Endothelial cell of umbilical vein (primary cell): ENCODE measurements around the gene OR10D3. TPM values are rescaled to one million over a fixed set of nuclear protein-coding genes. Genes with fewer than 3 reads are reported as not detected.

ENCODE experiments used
- BruUV-seq: library from RNA; stranded (reverse); fragments of 400-500 nt; replicated peaks from 2 replicates; lab custom pipeline; 2021; lab: Mats Ljungman, UMichigan
- CTCF ChIA-PET: fragments of 300-600, 350-600 bp; sonication (Branson Sonifier 250); formaldehyde crosslinking; loops from one replicate; lab custom pipeline; 2021; ENCODE audit warnings: antibody characterized with exemption, inconsistent platforms; lab: Charles Lee
- POLR2A ChIA-PET: fragments of 300-600, 350-600 bp; sonication (Branson Sonifier 250); formaldehyde crosslinking; loops from one replicate; lab custom pipeline; 2021; ENCODE audit warnings: antibody characterized with exemption, inconsistent platforms; lab: Charles Lee
- DNase-seq: peaks from one replicate; pipeline ENCODE4 v3.0.0-alpha.2; 2011; ENCODE audit warnings: low read depth, low spot score
- FAIRE-seq: peaks from 2 replicates; lab custom pipeline; 2011; peaks lifted over from hg19 to GRCh38; lab: Jason Lieb, UNC
- H2AFZ ChIP-seq: 2 replicates; pipeline ENCODE4 v1.6.0; 2012; ENCODE audit warnings: low read depth, low read length, control low read depth, inconsistent platforms
- H3K27ac ChIP-seq: 2 replicates; pipeline ENCODE4 v1.5.1; 2011; ENCODE audit warnings: low read depth, mild to moderate bottlenecking, control low read depth, low read length, moderate library complexity; ENCODE audit not compliant: insufficient read depth
- H3K27me3 ChIP-seq, 2 experiments: 2 replicates each; pipeline versions ENCODE4 v1.6.0 to v1.6.1; 2011; ENCODE audit warnings: low read length in 2 of 2, mixed read lengths in 1 of 2; ENCODE audit not compliant: control insufficient read depth in 2 of 2, insufficient read depth in 2 of 2
- H3K36me3 ChIP-seq, 2 experiments: 2 replicates in 1 of 2; 3 replicates in 1 of 2; pipeline ENCODE4 v1.5.1; 2011; ENCODE audit warnings: low read length in 2 of 2, mild to moderate bottlenecking in 1 of 2, moderate library complexity in 1 of 2; ENCODE audit not compliant: control insufficient read depth in 2 of 2, insufficient read depth in 2 of 2; ENCODE audit errors: extremely low read depth in 1 of 2
- H3K4me1 ChIP-seq: 3 replicates; pipeline ENCODE4 v1.5.1; 2011; ENCODE audit warnings: mild to moderate bottlenecking, low read length; ENCODE audit not compliant: control insufficient read depth, insufficient read depth; ENCODE audit errors: extremely low read depth
- H3K4me2 ChIP-seq: 2 replicates; pipeline ENCODE4 v1.6.1; 2011; ENCODE audit warnings: low read length, control low read depth, mixed read lengths; ENCODE audit not compliant: insufficient read depth
- H3K4me3 ChIP-seq, 3 experiments: fragments of 200-600 bp in 1 of 3; sonication (generic), shearing (Covaris generic) in 1 of 3; replicated peaks in 1 of 3; 2 replicates each; pipeline ENCODE4 v1.5.1; 2011 to 2016; ENCODE audit warnings: control low read depth in 3 of 3, low read length in 3 of 3, mild to moderate bottlenecking in 2 of 3, inconsistent platforms in 1 of 3, low read depth in 1 of 3, moderate library complexity in 1 of 3; ENCODE audit not compliant: insufficient read depth in 1 of 3
- H3K79me2 ChIP-seq: 2 replicates; pipeline ENCODE4 v1.6.0; 2012; ENCODE audit warnings: low read length, inconsistent platforms; ENCODE audit not compliant: control insufficient read depth, insufficient read depth
- H3K9ac ChIP-seq: replicated peaks from 2 replicates; pipeline ENCODE3; 2011; ENCODE audit warnings: low read length, control low read depth; ENCODE audit not compliant: insufficient read depth; ENCODE audit errors: extremely low read depth
- H3K9me1 ChIP-seq: replicated peaks from 3 replicates; pipeline ENCODE4 v1.6.0; 2011; ENCODE audit warnings: mild to moderate bottlenecking, low read length; ENCODE audit not compliant: control insufficient read depth, insufficient read depth; ENCODE audit errors: extremely low read depth
- H3K9me3 ChIP-seq: replicated peaks from 2 replicates; pipeline ENCODE4 v1.5.1; 2012; ENCODE audit warnings: low read length, inconsistent platforms; ENCODE audit not compliant: control insufficient read depth, insufficient read depth
- H4K20me1 ChIP-seq: replicated peaks from 2 replicates; pipeline ENCODE3; 2011; ENCODE audit warnings: mild to moderate bottlenecking, low read length; ENCODE audit not compliant: control insufficient read depth, insufficient read depth; ENCODE audit errors: extremely low read depth
- EZH2 ChIP-seq: IDR thresholded peaks from 2 replicates; pipeline ENCODE4 v1.6.1; 2012; ENCODE audit warnings: borderline replicate concordance, low read depth, mild to moderate bottlenecking, moderate library complexity, low read length, inconsistent platforms; ENCODE audit not compliant: severe bottlenecking
- FOS ChIP-seq: IDR thresholded peaks from 2 replicates; pipeline ENCODE4 v1.6.1; 2011; ENCODE audit warnings: mild to moderate bottlenecking, low read length, moderate library complexity, borderline replicate concordance; ENCODE audit not compliant: insufficient read depth
- GATA2 ChIP-seq: IDR thresholded peaks from 2 replicates; pipeline ENCODE4 v1.7.0; 2011; ENCODE audit warnings: low read depth, mild to moderate bottlenecking, moderate library complexity, mixed read lengths, low read length; ENCODE audit not compliant: insufficient read length, insufficient read depth
- JUN ChIP-seq: IDR thresholded peaks from 2 replicates; pipeline ENCODE4 v1.6.1; 2011; ENCODE audit warnings: borderline replicate concordance, low read depth; ENCODE audit not compliant: insufficient read length, insufficient read depth
- MYC ChIP-seq: IDR thresholded peaks from one replicate; pipeline ENCODE4 v1.6.1; 2011; ENCODE audit warnings: mild to moderate bottlenecking, low read depth, low read length
- POLR2A ChIP-seq: IDR thresholded peaks from 2 replicates; pipeline ENCODE4 v1.6.1; 2012; ENCODE audit warnings: low read depth, mild to moderate bottlenecking, control low read depth, low read length
- POLR2AphosphoS5 ChIP-seq: IDR thresholded peaks from 2 replicates; pipeline ENCODE4 v1.6.1; 2012; ENCODE audit warnings: low read depth, mild to moderate bottlenecking, control low read depth, low read length, moderate library complexity; ENCODE audit not compliant: insufficient read depth
- dilution Hi-C: fragments of 300-500 bp; cut with MboI; formaldehyde crosslinking; loops from one replicate; pipeline ENCODE4 v1.15.0; 2019; ENCODE audit warnings: low sequenced_read_pairs; ENCODE audit not compliant: extremely low pct_ligation_motif_present
- intact Hi-C: fragments of 100-400 bp; cut with micrococcal nuclease; formaldehyde crosslinking; loops from one replicate; pipeline ENCODE4 v1.10.0; 2022
- polyA plus RNA-seq, 4 experiments: library from polyadenylated mRNA; depleted of rRNA in 3 of 4; stranded (reverse) in 3 of 4; unstranded in 1 of 4; fragments of >200 nt; gene quantifications; 2 replicates each; pipeline versions ENCODE4 v1.2.1 to v1.2.3, GENCODE V29; 2011 to 2012; ENCODE audit warnings: missing spikeins in 1 of 4
- total RNA-seq: library from RNA; stranded (reverse); gene quantifications from 2 replicates; pipeline ENCODE4 v1.2.3, GENCODE V29; 2021
- TF ChIP-seq, protein P1 (sequence below), 2 donors: IDR thresholded peaks; 1 replicate in 1 of 2; 2 replicates in 1 of 2; pipeline ENCODE4 v1.5.1; 2011; ENCODE audit warnings: low read length in 2 of 2, mild to moderate bottlenecking in 2 of 2, moderate library complexity in 2 of 2, control low read depth in 1 of 2, inconsistent platforms in 1 of 2, low read depth in 1 of 2; ENCODE audit not compliant: insufficient read depth in 1 of 2; ENCODE audit errors: extremely low read depth in 1 of 2
- TF ChIP-seq, protein P2 (sequence below): IDR thresholded peaks from 2 replicates; pipeline ENCODE4 v1.6.1; 2011; ENCODE audit not compliant: insufficient read depth, insufficient read length

OR10D3 gene
- total and polyA plus RNA-seq, 2 donors (not counting 3 experiments of a cell fraction or from before 2014, with no cell fraction given), result not detected

DNA sequence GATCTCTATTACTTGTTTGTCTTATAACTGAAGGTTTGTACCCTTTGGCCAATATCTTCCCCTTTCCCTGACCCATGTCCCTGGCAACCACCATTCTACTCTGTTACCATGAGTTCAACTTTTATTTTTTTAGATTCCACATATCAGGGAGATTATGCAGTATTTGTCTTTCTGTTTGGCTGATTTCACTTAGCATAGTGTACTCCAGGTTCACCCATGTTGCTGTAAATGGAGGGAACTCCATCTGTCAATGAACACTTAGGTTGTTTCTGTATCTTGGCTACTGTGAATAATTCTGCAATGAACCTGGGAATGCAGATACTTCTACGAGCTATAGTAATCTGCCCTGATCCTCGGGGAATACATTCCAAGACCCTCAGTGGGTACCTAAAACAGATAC, 14.9 kb downstream of the OR10D3 start:
- Histone ChIP-seq H4K20me1 (no peaks in the 10 kb centered on the region), H3K9me1 (no peaks in the 10 kb centered on the region), H3K9ac (no peak overlapping the region), H3K4me2 (no peak overlapping the region), H3K4me1 (no peaks in the 10 kb centered on the region), H3K79me2 (no peaks in the 10 kb centered on the region), H3K36me3 (no peaks in the 10 kb centered on the region), H3K9me3 (no peaks in the 10 kb centered on the region), H2AFZ (no peak overlapping the region), H3K27me3 (peaks cover 0 to 5% of the 10 kb centered on the region in 2 experiments), H3K27ac (no peak overlapping the region), H3K4me3 (no peak overlapping the region)
- FAIRE-seq (no peak), DNase-seq (no peak)
- no peak for TF ChIP-seq MYC
- TF ChIP-seq, protein P1, sequence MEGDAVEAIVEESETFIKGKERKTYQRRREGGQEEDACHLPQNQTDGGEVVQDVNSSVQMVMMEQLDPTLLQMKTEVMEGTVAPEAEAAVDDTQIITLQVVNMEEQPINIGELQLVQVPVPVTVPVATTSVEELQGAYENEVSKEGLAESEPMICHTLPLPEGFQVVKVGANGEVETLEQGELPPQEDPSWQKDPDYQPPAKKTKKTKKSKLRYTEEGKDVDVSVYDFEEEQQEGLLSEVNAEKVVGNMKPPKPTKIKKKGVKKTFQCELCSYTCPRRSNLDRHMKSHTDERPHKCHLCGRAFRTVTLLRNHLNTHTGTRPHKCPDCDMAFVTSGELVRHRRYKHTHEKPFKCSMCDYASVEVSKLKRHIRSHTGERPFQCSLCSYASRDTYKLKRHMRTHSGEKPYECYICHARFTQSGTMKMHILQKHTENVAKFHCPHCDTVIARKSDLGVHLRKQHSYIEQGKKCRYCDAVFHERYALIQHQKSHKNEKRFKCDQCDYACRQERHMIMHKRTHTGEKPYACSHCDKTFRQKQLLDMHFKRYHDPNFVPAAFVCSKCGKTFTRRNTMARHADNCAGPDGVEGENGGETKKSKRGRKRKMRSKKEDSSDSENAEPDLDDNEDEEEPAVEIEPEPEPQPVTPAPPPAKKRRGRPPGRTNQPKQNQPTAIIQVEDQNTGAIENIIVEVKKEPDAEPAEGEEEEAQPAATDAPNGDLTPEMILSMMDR (IDR thresholded peaks at IDR 0.05; ENCODE audit: extremely low read depth in 1 of 2, insufficient read depth in 1 of 2, low read depth in 1 of 2, low read length in 2 of 2), result no peak
- TF ChIP-seq FOS, result no peak
- TF ChIP-seq, protein P2, sequence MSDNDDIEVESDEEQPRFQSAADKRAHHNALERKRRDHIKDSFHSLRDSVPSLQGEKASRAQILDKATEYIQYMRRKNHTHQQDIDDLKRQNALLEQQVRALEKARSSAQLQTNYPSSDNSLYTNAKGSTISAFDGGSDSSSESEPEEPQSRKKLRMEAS, result no peak
- TF ChIP-seq POLR2A, result no peak
- TF ChIP-seq JUN, result no peak
- no peak for TF ChIP-seq EZH2
- TF ChIP-seq POLR2AphosphoS5, result no peak
- TF ChIP-seq GATA2, result no peak
- dilution Hi-C loops (no loop called here), intact Hi-C loops (loop anchor here (5.0 kb wide), 1 partner anchor 456 kb away; the partner anchor contains the start of gene ZNF202)
- BruUV-seq, result no TSS peak
- ChIA-PET CTCF (interaction anchor here (0.9 to 13.5 kb wide), 4 partner anchors 9 to 128 kb away, joined by 3 to 363 read pairs (median 4); no protein-coding TSS in a partner anchor), POLR2A (no interaction called here)
